GM10248 (cell line): ENCODE data around the gene GCH1.

Experiments used
- CTCF ChIA-PET: fragments of 300-600 bp; sonication (Branson Sonifier 250); formaldehyde crosslinking; extraction: SDS; loops from one replicate; lab custom pipeline; 2021; ENCODE audit warnings: antibody characterized with exemption; lab: Yijun Ruan, JAX
- POLR2A ChIA-PET: fragments of 350-650 bp; sonication (Branson Sonifier 250); formaldehyde crosslinking; extraction: SDS; loops from one replicate; lab custom pipeline; 2020; ENCODE audit warnings: antibody characterized with exemption; lab: Yijun Ruan, JAX
- DNase-seq: peaks from one replicate; pipeline ENCODE4 v3.0.0; 2012; ENCODE audit errors: extremely low spot score
- CTCF ChIP-seq: IDR thresholded peaks from 2 replicates; pipeline ENCODE4 v1.5.1; 2012; ENCODE audit warnings: mild to moderate bottlenecking, low read depth; ENCODE audit errors: extremely low read depth, missing control alignments, control extremely low read depth

GCH1 gene

GRCh38 chr14:54902521-54903420, at the start of gene GCH1:
GCH1 (minus strand) TSS chr14:54902826; CDS start chr14:54902663, 163 bp downstream.
- DNase-seq, result peak; percentile 88
- CTCF ChIA-PET, result interaction anchor here (0.9 to 2.7 kb wide), 16 partner anchors 8 to 414 kb away, joined by 3 to 11 read pairs (median 4); partner anchors contain the start of gene GMFB
- peak; percentile 30 for TF ChIP-seq CTCF
- POLR2A ChIA-PET, result interaction anchor here (1.0 to 1.4 kb wide), 4 partner anchors 8 to 124 kb away, joined by 3 to 7 read pairs (median 3); partner anchors contain the start of genes SOCS4 and WDHD1

- no peak for DNase-seq
- no peak for TF ChIP-seq CTCF
- ChIA-PET CTCF (no interaction called here), POLR2A (no interaction called here)
These were observed 44.6 kb upstream of the GCH1 start for GRCh38 chr14:54947230-54947629.

GRCh38 chr14:54946500-54946899, 43.9 kb upstream of the GCH1 start:
- POLR2A ChIA-PET, result no interaction called here
- DNase-seq, result no peak
- CTCF ChIA-PET, result no interaction called here
- TF ChIP-seq CTCF, result no peak

GRCh38 chr14:54944737-54945391, 42.2 kb upstream of the GCH1 start:
- TF ChIP-seq CTCF, result no peak
- CTCF ChIA-PET, result no interaction called here
- POLR2A ChIA-PET, result no interaction called here
- no peak for DNase-seq

- ChIA-PET POLR2A (no interaction called here), CTCF (no interaction called here)
- TF ChIP-seq CTCF, result no peak
- no peak for DNase-seq
These were observed 40.3 kb upstream of the GCH1 start for GRCh38 chr14:54942913-54943312.

GRCh38 chr14:54936816-54937215, 34.2 kb upstream of the GCH1 start:
- ChIA-PET POLR2A (no interaction called here), CTCF (interaction anchor here (0.8 to 1.6 kb wide), 3 partner anchors 15 to 34 kb away, joined by 3 read pairs; partner anchors contain the start of gene GCH1)
- DNase-seq, result no peak
- no peak for TF ChIP-seq CTCF
